Cardiac septum (tissue), 1 donor: ENCODE results near the gene CPSF3. TPM values are rescaled to one million over a fixed set of nuclear protein-coding genes. Genes with fewer than 3 reads are reported as not detected.
A peak's percentile ranks its signal among the peaks of the same experiment; 100 is the strongest.

Experiments
- DNase-seq: peaks from one replicate; pipeline ENCODE4 v3.0.0-alpha.2; 2020; ENCODE audit warnings: low spot score
- intact Hi-C: fragments of 100-400 bp; cut with DNase I; formaldehyde crosslinking; loops from one replicate; pipeline ENCODE4 v1.14.0; 2022
- total RNA-seq: library from RNA; stranded (reverse); fragmentation: NEBNext Ultra II Directional; extraction: Animal tissue kit (Norgen Biotek cat#: 25700); gene quantifications from one replicate; pipeline ENCODE4 v1.2.1, GENCODE V29; 2021
- donor health status: DM: no; HTN: no; CAD: no.

The CPSF3 gene
- total RNA-seq, 1 donor from 2014 or later, result 17.1 TPM

GRCh38 chr2:9451231-9451630 is 27.8 kb downstream of the CPSF3 start:
- no peak for DNase-seq
- intact Hi-C loops, result no loop called here

- no peak for DNase-seq
- intact Hi-C loops, result no loop called here
Measured at GRCh38 chr2:9460441-9461017, 37.1 kb downstream of the CPSF3 start.

GRCh38 chr2:9461079-9461478 is 37.6 kb downstream of the CPSF3 start:
- no peak for DNase-seq
- intact Hi-C loops, result no loop called here

- intact Hi-C loops, result no loop called here
- no peak for DNase-seq
Measured at GRCh38 chr2:9462313-9462712, 38.9 kb downstream of the CPSF3 start.

- intact Hi-C loops, result no loop called here
- no peak for DNase-seq
Measured at GRCh38 chr2:9462886-9463697, 39.6 kb downstream of the CPSF3 start.

GRCh38 chr2:9463698-9464034 is 40.2 kb downstream of the CPSF3 start:
- intact Hi-C loops, result no loop called here
- no peak for DNase-seq

GRCh38 chr2:9465170-9465569 is 41.7 kb downstream of the CPSF3 start:
- no peak for DNase-seq
- intact Hi-C loops, result no loop called here

- no peak for DNase-seq
- intact Hi-C loops, result no loop called here
Measured at GRCh38 chr2:9466147-9466683, 42.8 kb downstream of the CPSF3 start.

GRCh38 chr2:9467687-9468086 is 44.2 kb downstream of the CPSF3 start:
- DNase-seq, result no peak
- intact Hi-C loops, result no loop called here

GRCh38 chr2:9471206-9471605 is 47.8 kb downstream of the CPSF3 start:
- DNase-seq, result no peak
- intact Hi-C loops, result loop anchor here (5.0 to 10.0 kb wide), 3 partner anchors 86 to 574 kb away; partner anchors contain the start of genes ADAM17, KLF11 and YWHAQ

- intact Hi-C loops, result loop anchor here (5.0 to 10.0 kb wide), 3 partner anchors 85 to 572 kb away; partner anchors contain the start of genes ADAM17, KLF11 and YWHAQ
- no peak for DNase-seq
Measured at GRCh38 chr2:9472511-9472910, 49.1 kb downstream of the CPSF3 start.

GRCh38 chr2:9473308-9473984 is 50.0 kb downstream of the CPSF3 start:
- intact Hi-C loops, result loop anchor here (5.0 to 10.0 kb wide), 3 partner anchors 84 to 571 kb away; partner anchors contain the start of genes ADAM17, KLF11 and YWHAQ
- no peak for DNase-seq

GRCh38 chr2:9473985-9474360 is 50.5 kb downstream of the CPSF3 start:
- intact Hi-C loops, result loop anchor here (5.0 to 10.0 kb wide), 3 partner anchors 83 to 571 kb away; partner anchors contain the start of genes ADAM17, KLF11 and YWHAQ
- DNase-seq, result no peak

- intact Hi-C loops, result loop anchor here (5.0 to 10.0 kb wide), 3 partner anchors 83 to 570 kb away; partner anchors contain the start of genes ADAM17, KLF11 and YWHAQ
- peak; percentile 88 for DNase-seq
Measured at GRCh38 chr2:9474361-9475057, 51.1 kb downstream of the CPSF3 start, which contains the start of gene IAH1. IAH1 (plus strand) TSS chr2:9474551; CDS start chr2:9474567, 16 bp downstream.

- DNase-seq, result no peak
- intact Hi-C loops, result loop anchor here (10.0 kb wide), 1 partner anchor 567 kb away; the partner anchor contains the start of gene KLF11
Measured at GRCh38 chr2:9477914-9478313, 54.5 kb downstream of the CPSF3 start.

GRCh38 chr2:9478526-9478925 is 55.1 kb downstream of the CPSF3 start:
- intact Hi-C loops, result loop anchor here (10.0 kb wide), 1 partner anchor 566 kb away; the partner anchor contains the start of gene KLF11
- DNase-seq, result no peak

GRCh38 chr2:9480157-9480556 is 56.7 kb downstream of the CPSF3 start:
- DNase-seq, result no peak
- intact Hi-C loops, result no loop called here

- intact Hi-C loops, result no loop called here
Measured at GRCh38 chr2:9483107-9483506, 59.7 kb downstream of the CPSF3 start.

GRCh38 chr2:9484533-9484932 is 61.1 kb downstream of the CPSF3 start:
- intact Hi-C loops, result no loop called here
- DNase-seq, result no peak

More at GRCh38 chr2:9483107-9483506, 59.7 kb downstream of the CPSF3 start:
- DNase-seq, result no peak
